ENCODE measurements around the gene PNPLA1.

- TF ChIP-seq, protein P1, sequence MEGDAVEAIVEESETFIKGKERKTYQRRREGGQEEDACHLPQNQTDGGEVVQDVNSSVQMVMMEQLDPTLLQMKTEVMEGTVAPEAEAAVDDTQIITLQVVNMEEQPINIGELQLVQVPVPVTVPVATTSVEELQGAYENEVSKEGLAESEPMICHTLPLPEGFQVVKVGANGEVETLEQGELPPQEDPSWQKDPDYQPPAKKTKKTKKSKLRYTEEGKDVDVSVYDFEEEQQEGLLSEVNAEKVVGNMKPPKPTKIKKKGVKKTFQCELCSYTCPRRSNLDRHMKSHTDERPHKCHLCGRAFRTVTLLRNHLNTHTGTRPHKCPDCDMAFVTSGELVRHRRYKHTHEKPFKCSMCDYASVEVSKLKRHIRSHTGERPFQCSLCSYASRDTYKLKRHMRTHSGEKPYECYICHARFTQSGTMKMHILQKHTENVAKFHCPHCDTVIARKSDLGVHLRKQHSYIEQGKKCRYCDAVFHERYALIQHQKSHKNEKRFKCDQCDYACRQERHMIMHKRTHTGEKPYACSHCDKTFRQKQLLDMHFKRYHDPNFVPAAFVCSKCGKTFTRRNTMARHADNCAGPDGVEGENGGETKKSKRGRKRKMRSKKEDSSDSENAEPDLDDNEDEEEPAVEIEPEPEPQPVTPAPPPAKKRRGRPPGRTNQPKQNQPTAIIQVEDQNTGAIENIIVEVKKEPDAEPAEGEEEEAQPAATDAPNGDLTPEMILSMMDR (IDR thresholded peaks at IDR 0.05), result no peak
- TF ChIP-seq POLR2A (IDR thresholded peaks at IDR 0.05), result no peak
These were observed 2.8 kb upstream of the PNPLA1 start for GRCh38 chr6:36266913-36267644.

All from stomach (tissue), 4 donors.